DOHH2 (cell line): ENCODE measurements around the gene MPI.

ENCODE experiments used
- H3F3A ChIP-seq: fragments of 200-600 bp; sonication (generic), shearing (Covaris generic); 2 replicates; pipeline ENCODE4 v1.6.0; 2016; ENCODE audit warnings: antibody characterized with exemption, mild to moderate bottlenecking; ENCODE audit not compliant: control insufficient read depth, insufficient read depth
- H3K27ac ChIP-seq: fragments of 200-600 bp; sonication (generic); 2 replicates; pipeline ENCODE4 v1.5.1; 2014; ENCODE audit warnings: low read depth, mild to moderate bottlenecking, low read length, moderate library complexity
- H3K27me3 ChIP-seq: fragments of 200-600 bp; sonication (generic); 2 replicates; pipeline ENCODE4 v1.6.1; 2014; ENCODE audit warnings: mild to moderate bottlenecking, low read length, mixed read lengths; ENCODE audit not compliant: control insufficient read depth
- H3K36me3 ChIP-seq: fragments of 200-600 bp; sonication (generic); 2 replicates; pipeline ENCODE4 v1.6.1; 2014; ENCODE audit warnings: mild to moderate bottlenecking, low read length, moderate library complexity, mixed read lengths; ENCODE audit not compliant: control insufficient read depth
- H3K4me1 ChIP-seq: fragments of 200-600 bp; sonication (generic); 2 replicates; pipeline ENCODE4 v1.6.1; 2014; ENCODE audit warnings: mild to moderate bottlenecking, low read length, mixed read lengths; ENCODE audit not compliant: control insufficient read depth
- H3K4me2 ChIP-seq: fragments of 200-600 bp; sonication (generic); 2 replicates; pipeline ENCODE4 v1.6.0; 2014; ENCODE audit warnings: mild to moderate bottlenecking, low read length, moderate library complexity
- H3K4me3 ChIP-seq: fragments of 200-600 bp; sonication (generic); 2 replicates; pipeline ENCODE4 v1.5.1; 2014; ENCODE audit warnings: mild to moderate bottlenecking, low read length, mixed read lengths
- H3K79me2 ChIP-seq: fragments of 200-600 bp; sonication (generic); 2 replicates; pipeline ENCODE4 v1.6.1; 2014; ENCODE audit warnings: mild to moderate bottlenecking, low read length, mixed read lengths; ENCODE audit not compliant: control insufficient read depth
- H3K9me2 ChIP-seq: fragments of 200-600 bp; sonication (generic); replicated peaks from 2 replicates; pipeline ENCODE4 v1.6.1; 2014; ENCODE audit warnings: mild to moderate bottlenecking, low read length, mixed read lengths; ENCODE audit not compliant: control insufficient read depth
- H3K9me3 ChIP-seq: fragments of 200-600 bp; sonication (generic); 2 replicates; pipeline ENCODE4 v1.6.1; 2014; ENCODE audit warnings: antibody characterized with exemption, low read length, mixed read lengths; ENCODE audit not compliant: control insufficient read depth, insufficient read depth
- H4K20me1 ChIP-seq: fragments of 200-600 bp; sonication (generic); 2 replicates; pipeline ENCODE4 v1.6.0; 2014; ENCODE audit warnings: low read depth, mild to moderate bottlenecking, antibody characterized with exemption, low read length, moderate library complexity; ENCODE audit not compliant: control insufficient read depth, insufficient read depth
- EZH2phosphoT487 ChIP-seq: fragments of 200-600 bp; sonication (generic); IDR thresholded peaks from 2 replicates; pipeline ENCODE4 v1.6.1; 2017; ENCODE audit warnings: borderline replicate concordance, mild to moderate bottlenecking, antibody characterized with exemption, low read length, moderate library complexity, mixed read lengths
- TF ChIP-seq, protein P1 (sequence below): fragments of 200-600 bp; sonication (generic); IDR thresholded peaks from one replicate; pipeline ENCODE4 v1.5.1; 2014; ENCODE audit warnings: antibody characterized with exemption, mild to moderate bottlenecking, low read depth, low read length; ENCODE audit not compliant: poor library complexity, severe bottlenecking

The MPI gene

DNA sequence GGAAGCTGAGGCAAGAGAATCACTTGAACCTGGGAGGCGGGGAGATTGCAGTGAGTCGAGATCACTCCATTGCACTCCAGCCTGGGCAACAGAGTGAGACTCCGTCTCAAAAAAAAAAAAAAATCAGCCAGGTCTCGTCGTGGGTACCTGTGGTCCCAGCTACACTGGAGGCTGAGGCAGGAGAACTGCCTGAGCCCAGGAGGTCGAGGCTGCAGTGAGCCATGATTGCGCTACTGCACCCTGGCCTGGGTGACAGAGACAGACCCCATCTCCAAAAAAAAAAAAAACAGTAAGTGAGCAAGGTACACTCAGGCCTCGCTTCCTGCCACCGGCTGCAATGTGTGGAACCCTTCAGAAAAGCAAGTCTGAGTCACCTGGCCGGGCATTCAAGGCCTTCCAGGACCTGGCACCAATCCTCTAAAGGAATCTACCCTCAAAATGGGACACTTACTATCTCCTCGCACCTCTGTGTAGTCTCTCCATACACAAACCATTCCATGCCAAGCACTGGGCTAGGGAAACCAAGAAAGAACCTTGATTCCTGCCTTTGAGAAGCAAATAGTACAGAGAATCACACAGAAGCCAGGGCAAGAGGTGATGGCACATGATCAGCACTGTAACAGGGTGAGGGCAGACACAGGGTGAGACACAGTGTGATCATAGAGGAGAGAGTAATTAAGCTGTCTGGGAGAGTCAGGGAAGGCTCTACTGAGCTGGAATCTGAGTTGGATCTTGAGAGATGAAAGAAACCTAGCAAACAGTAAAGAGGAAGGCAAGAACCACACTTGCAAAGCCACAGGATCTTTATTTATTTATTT, 26.4 kb upstream of the MPI start:
- Histone ChIP-seq H3K4me3 (no peak overlapping the region), H3F3A (no peaks in the 10 kb centered on the region), H4K20me1 (0 out of 2 replicates have a peak, but pooled peaks cover 9% of the 10 kb centered on the region), H3K4me2 (no peak overlapping the region), H3K4me1 (peaks cover 35% of the 10 kb centered on the region), H3K27me3 (no peaks in the 10 kb centered on the region), H3K79me2 (peaks cover 66% of the 10 kb centered on the region), H3K36me3 (peaks cover 18% of the 10 kb centered on the region), H3K27ac (no peak overlapping the region), H3K9me3 (peaks cover 6% of the 10 kb centered on the region; the same call in 1 of the 2 replicates), H3K9me2 (no peaks in the 10 kb centered on the region)
- TF ChIP-seq, protein P1, sequence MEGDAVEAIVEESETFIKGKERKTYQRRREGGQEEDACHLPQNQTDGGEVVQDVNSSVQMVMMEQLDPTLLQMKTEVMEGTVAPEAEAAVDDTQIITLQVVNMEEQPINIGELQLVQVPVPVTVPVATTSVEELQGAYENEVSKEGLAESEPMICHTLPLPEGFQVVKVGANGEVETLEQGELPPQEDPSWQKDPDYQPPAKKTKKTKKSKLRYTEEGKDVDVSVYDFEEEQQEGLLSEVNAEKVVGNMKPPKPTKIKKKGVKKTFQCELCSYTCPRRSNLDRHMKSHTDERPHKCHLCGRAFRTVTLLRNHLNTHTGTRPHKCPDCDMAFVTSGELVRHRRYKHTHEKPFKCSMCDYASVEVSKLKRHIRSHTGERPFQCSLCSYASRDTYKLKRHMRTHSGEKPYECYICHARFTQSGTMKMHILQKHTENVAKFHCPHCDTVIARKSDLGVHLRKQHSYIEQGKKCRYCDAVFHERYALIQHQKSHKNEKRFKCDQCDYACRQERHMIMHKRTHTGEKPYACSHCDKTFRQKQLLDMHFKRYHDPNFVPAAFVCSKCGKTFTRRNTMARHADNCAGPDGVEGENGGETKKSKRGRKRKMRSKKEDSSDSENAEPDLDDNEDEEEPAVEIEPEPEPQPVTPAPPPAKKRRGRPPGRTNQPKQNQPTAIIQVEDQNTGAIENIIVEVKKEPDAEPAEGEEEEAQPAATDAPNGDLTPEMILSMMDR = no peak
- TF ChIP-seq EZH2phosphoT487 = no peak

DNA sequence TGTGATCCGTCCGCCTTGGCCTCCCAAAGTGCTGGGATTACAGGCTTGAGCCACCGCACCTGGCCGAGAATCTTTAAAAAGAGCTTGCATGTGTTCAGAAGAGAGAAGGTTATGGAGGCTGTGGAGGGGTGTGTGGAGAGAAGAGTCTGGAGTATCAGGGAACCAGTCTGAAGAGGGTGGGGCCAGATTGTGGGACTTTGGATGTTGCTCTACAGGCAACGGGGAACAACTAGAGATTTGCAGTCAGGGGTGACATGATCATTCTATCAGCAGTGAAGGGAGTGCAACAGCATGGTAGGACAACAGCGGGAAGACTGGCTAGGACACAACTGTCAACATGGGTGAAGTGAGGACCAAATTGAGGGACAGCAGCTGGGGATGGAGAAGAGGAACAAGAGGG, 25.5 kb upstream of the MPI start:
- Histone ChIP-seq H3K9me3 (peaks cover 6% of the 10 kb centered on the region; the same call in 1 of the 2 replicates), H3F3A (no peaks in the 10 kb centered on the region), H3K4me1 (peaks cover 28% of the 10 kb centered on the region), H3K4me2 (no peak overlapping the region), H3K27me3 (no peaks in the 10 kb centered on the region), H3K4me3 (no peak overlapping the region), H3K9me2 (no peaks in the 10 kb centered on the region), H3K36me3 (peaks cover 24% of the 10 kb centered on the region), H3K27ac (no peak overlapping the region), H3K79me2 (peaks cover 68% of the 10 kb centered on the region), H4K20me1 (0 out of 2 replicates have a peak, but pooled peaks cover 10% of the 10 kb centered on the region)
- no peak for TF ChIP-seq EZH2phosphoT487
- TF ChIP-seq, protein P1 = no peak

DNA sequence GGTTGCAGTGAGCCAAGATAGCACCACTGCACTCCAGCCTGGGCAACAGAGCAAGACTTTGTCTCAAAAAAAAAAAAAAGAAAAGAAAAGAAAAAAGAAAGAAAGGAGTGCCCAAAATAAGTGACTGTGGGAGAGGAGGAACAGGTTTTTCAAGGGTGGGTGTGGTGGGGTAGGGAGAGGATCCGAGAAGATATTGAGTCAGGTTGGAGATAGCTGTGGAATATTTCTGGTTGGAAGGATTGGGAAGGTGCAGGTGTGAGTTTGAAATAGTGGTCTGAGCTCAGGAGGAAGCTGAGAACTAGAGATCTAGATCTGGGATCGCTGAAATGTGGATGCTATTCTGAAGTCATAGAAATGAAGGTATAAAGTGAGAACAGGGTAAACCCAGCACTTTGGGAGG, 24.5 kb upstream of the MPI start:
- no peak for TF ChIP-seq EZH2phosphoT487
- TF ChIP-seq, protein P1 = no peak
- Histone ChIP-seq H3F3A (peaks cover 3% of the 10 kb centered on the region; the same call in 1 of the 2 replicates), H3K27me3 (no peaks in the 10 kb centered on the region), H3K4me2 (no peak overlapping the region), H3K36me3 (peaks cover 35% of the 10 kb centered on the region), H3K27ac (no peak overlapping the region), H3K9me2 (no peaks in the 10 kb centered on the region), H3K4me3 (no peak overlapping the region), H3K79me2 (peaks cover 69% of the 10 kb centered on the region), H4K20me1 (peaks cover 13% of the 10 kb centered on the region; the same call in 1 of the 2 replicates), H3K9me3 (peaks cover 6% of the 10 kb centered on the region; the same call in 1 of the 2 replicates), H3K4me1 (peaks cover 29% of the 10 kb centered on the region)
